Ishikawa (cell line): Measurements from ENCODE around the gene OR5F1.

ENCODE experiments used
- CEBPB ChIP-seq: IDR thresholded peaks from 2 replicates; pipeline ENCODE4 v1.6.1; 2012
- CREB1 ChIP-seq: IDR thresholded peaks from 2 replicates; pipeline ENCODE4 v1.6.1; 2012; ENCODE audit warnings: low read depth
- RAD21 ChIP-seq: IDR thresholded peaks from 2 replicates; pipeline ENCODE4 v1.6.1; 2012; ENCODE audit warnings: low read depth
- TAF1 ChIP-seq: IDR thresholded peaks from 2 replicates; pipeline ENCODE4 v1.6.1; 2012; ENCODE audit warnings: low read depth, mild to moderate bottlenecking
- TCF12 ChIP-seq: IDR thresholded peaks from 2 replicates; pipeline ENCODE4 v1.6.1; 2012; ENCODE audit warnings: low read depth
- TEAD4 ChIP-seq: IDR thresholded peaks from 2 replicates; pipeline ENCODE4 v1.6.1; 2012
- YY1 ChIP-seq: IDR thresholded peaks from 2 replicates; pipeline ENCODE4 v1.6.1; 2012; ENCODE audit warnings: low read depth
- TF ChIP-seq, protein P1 (sequence below): IDR thresholded peaks from 2 replicates; pipeline ENCODE4 v1.6.1; 2012; ENCODE audit warnings: low read depth, mild to moderate bottlenecking
- TF ChIP-seq, protein P2 (sequence below): IDR thresholded peaks from 2 replicates; pipeline ENCODE4 v1.6.1; 2012

DNA sequence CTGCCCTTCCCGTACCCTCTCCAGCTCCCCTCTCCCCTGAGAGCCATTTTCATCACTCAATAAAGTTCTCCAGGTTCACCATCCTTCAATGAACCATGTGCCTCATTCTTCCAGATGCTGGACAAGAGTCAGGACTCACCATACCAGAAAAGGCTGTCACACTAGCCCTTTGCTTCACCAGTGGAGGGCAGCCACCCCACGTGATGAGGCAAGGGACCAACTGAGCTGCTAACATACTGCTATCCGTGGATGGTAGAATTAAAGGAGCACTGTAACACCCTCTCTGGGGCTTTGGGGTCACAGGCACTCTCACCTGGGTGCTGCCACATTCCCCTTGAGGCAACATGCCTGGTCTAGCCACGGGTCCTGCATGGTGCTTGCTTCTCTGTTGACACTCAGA lies 45.1 kb downstream of the OR5F1 start:
- TF ChIP-seq, protein P1, sequence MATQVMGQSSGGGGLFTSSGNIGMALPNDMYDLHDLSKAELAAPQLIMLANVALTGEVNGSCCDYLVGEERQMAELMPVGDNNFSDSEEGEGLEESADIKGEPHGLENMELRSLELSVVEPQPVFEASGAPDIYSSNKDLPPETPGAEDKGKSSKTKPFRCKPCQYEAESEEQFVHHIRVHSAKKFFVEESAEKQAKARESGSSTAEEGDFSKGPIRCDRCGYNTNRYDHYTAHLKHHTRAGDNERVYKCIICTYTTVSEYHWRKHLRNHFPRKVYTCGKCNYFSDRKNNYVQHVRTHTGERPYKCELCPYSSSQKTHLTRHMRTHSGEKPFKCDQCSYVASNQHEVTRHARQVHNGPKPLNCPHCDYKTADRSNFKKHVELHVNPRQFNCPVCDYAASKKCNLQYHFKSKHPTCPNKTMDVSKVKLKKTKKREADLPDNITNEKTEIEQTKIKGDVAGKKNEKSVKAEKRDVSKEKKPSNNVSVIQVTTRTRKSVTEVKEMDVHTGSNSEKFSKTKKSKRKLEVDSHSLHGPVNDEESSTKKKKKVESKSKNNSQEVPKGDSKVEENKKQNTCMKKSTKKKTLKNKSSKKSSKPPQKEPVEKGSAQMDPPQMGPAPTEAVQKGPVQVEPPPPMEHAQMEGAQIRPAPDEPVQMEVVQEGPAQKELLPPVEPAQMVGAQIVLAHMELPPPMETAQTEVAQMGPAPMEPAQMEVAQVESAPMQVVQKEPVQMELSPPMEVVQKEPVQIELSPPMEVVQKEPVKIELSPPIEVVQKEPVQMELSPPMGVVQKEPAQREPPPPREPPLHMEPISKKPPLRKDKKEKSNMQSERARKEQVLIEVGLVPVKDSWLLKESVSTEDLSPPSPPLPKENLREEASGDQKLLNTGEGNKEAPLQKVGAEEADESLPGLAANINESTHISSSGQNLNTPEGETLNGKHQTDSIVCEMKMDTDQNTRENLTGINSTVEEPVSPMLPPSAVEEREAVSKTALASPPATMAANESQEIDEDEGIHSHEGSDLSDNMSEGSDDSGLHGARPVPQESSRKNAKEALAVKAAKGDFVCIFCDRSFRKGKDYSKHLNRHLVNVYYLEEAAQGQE: no peak
- TF ChIP-seq, protein P2, sequence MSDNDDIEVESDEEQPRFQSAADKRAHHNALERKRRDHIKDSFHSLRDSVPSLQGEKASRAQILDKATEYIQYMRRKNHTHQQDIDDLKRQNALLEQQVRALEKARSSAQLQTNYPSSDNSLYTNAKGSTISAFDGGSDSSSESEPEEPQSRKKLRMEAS: no peak
- no peak for TF ChIP-seq CREB1
- TF ChIP-seq RAD21: no peak
- TF ChIP-seq TEAD4: no peak
- TF ChIP-seq TCF12: no peak
- TF ChIP-seq YY1: no peak
- no peak for TF ChIP-seq CEBPB
- TF ChIP-seq TAF1: no peak
